ENCODE results near the gene NCOR1.

GRCh38 chr17:16073845-16074244 lies 141.5 kb downstream of the NCOR1 start:
- TF ChIP-seq CTCF (IDR thresholded peaks at IDR 0.05; ENCODE audit: insufficient read depth, low read length, poor library complexity, severe bottlenecking) (no peak), EZH2phosphoT487 (conservative IDR thresholded peaks at IDR 0.05; ENCODE audit: low read length) (no peak)
